ENCODE data around the gene FAM13C. TPM values are rescaled to one million over a fixed set of nuclear protein-coding genes. Genes with fewer than 3 reads are reported as not detected.

FAM13C gene
- polyA plus RNA-seq, 1 of the 3 experiments (the other 2 are of a cell fraction): 7.6 TPM

GRCh38 chr10:59206204-59206720 lies 156.1 kb downstream of the FAM13C start:
- no peak overlapping the region for H3K27ac ChIP-seq (ENCODE audit: low read depth in 2 of 2, low read length in 1 of 2)
- no peaks in the 10 kb centered on the region for H3K36me3 ChIP-seq (replicated peaks in 1 of 2; ENCODE audit: control insufficient read depth in 1 of 2, insufficient read depth in 2 of 2, low read length in 1 of 2)
- 69% methylated on average over 5 of the region's 5 CpGs for WGBS (ENCODE audit: low lambda C conversion rate)
- no peaks in the 10 kb centered on the region for H3K4me1 ChIP-seq (ENCODE audit: control insufficient read depth in 1 of 2, insufficient read depth in 2 of 2, low read depth in 1 of 2, low read length in 1 of 2)
- no peaks in the 10 kb centered on the region for H3K9me2 ChIP-seq
- H3K9ac ChIP-seq: no peak overlapping the region
- no peak overlapping the region for H2AFZ ChIP-seq (ENCODE audit: low read depth)
- no peaks in the 10 kb centered on the region for H3K9me3 ChIP-seq
- no peak overlapping the region for H3K4me3 ChIP-seq (ENCODE audit: low read depth in 2 of 2, low read length in 1 of 2)
- H3K79me2 ChIP-seq (ENCODE audit: insufficient read depth): no peaks in the 10 kb centered on the region
- no peaks in the 10 kb centered on the region for H3F3A ChIP-seq (replicated peaks; ENCODE audit: insufficient read depth)
- POLR2A ChIA-PET: no interaction called here
- H3K27me3 ChIP-seq (ENCODE audit: insufficient read depth): no peaks in the 10 kb centered on the region
- DNase-seq: no peak
- no peak overlapping the region for H3K4me2 ChIP-seq
- H4K20me1 ChIP-seq (ENCODE audit: insufficient read depth): no peaks in the 10 kb centered on the region
- CTCF ChIA-PET: interaction anchor here (0.7 kb wide), 1 partner anchor 565 kb away, joined by 3 read pairs; no protein-coding TSS in a partner anchor
- TF ChIP-seq TEAD4 (IDR thresholded peaks at IDR 0.05; ENCODE audit: borderline replicate concordance, insufficient read depth) (no peak), RCOR1 (IDR thresholded peaks at IDR 0.05; ENCODE audit: low read length) (no peak), CHD2 (IDR thresholded peaks at IDR 0.05; ENCODE audit: low read length, partially characterized antibody) (no peak), EZH2phosphoT487 (IDR thresholded peaks at IDR 0.05; ENCODE audit: borderline replicate concordance, low read depth) (no peak), NFIC (IDR thresholded peaks at IDR 0.05; ENCODE audit: borderline replicate concordance) (no peak), MEF2A (IDR thresholded peaks at IDR 0.05; ENCODE audit: borderline replicate concordance, low read depth) (no peak)
- TF ChIP-seq, protein P1, sequence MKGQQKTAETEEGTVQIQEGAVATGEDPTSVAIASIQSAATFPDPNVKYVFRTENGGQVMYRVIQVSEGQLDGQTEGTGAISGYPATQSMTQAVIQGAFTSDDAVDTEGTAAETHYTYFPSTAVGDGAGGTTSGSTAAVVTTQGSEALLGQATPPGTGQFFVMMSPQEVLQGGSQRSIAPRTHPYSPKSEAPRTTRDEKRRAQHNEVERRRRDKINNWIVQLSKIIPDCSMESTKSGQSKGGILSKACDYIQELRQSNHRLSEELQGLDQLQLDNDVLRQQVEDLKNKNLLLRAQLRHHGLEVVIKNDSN (IDR thresholded peaks at IDR 0.05; ENCODE audit: borderline replicate concordance, low read depth): no peak
- TF ChIP-seq, protein P2, sequence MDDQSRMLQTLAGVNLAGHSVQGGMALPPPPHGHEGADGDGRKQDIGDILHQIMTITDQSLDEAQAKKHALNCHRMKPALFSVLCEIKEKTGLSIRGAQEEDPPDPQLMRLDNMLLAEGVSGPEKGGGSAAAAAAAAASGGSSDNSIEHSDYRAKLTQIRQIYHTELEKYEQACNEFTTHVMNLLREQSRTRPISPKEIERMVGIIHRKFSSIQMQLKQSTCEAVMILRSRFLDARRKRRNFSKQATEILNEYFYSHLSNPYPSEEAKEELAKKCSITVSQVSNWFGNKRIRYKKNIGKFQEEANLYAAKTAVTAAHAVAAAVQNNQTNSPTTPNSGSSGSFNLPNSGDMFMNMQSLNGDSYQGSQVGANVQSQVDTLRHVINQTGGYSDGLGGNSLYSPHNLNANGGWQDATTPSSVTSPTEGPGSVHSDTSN (IDR thresholded peaks at IDR 0.05): no peak
- TF ChIP-seq, protein P3, sequence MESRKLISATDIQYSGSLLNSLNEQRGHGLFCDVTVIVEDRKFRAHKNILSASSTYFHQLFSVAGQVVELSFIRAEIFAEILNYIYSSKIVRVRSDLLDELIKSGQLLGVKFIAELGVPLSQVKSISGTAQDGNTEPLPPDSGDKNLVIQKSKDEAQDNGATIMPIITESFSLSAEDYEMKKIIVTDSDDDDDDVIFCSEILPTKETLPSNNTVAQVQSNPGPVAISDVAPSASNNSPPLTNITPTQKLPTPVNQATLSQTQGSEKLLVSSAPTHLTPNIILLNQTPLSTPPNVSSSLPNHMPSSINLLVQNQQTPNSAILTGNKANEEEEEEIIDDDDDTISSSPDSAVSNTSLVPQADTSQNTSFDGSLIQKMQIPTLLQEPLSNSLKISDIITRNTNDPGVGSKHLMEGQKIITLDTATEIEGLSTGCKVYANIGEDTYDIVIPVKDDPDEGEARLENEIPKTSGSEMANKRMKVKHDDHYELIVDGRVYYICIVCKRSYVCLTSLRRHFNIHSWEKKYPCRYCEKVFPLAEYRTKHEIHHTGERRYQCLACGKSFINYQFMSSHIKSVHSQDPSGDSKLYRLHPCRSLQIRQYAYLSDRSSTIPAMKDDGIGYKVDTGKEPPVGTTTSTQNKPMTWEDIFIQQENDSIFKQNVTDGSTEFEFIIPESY (IDR thresholded peaks at IDR 0.05; ENCODE audit: borderline replicate concordance, low read depth): no peak

Other genes starting within 250 kb of the FAM13C start
- 0.44 and 1.6 TPM in 2 replicates for gene PHYHIPL, start 185.9 kb downstream of the FAM13C start, polyA plus RNA-seq (2012; rRNA removed)